Measurements from ENCODE around the gene TRHDE.

The TRHDE gene

GRCh38 chr12:72560003-72560769 is 288.0 kb downstream of the TRHDE start:
- DNase-seq (ENCODE audit: low read depth) = no peak
- no peak overlapping the region for H3K4me3 ChIP-seq (ENCODE audit: control insufficient read depth, low read depth, low read length)
- TF ChIP-seq CTCF (IDR thresholded peaks at IDR 0.05; ENCODE audit: control insufficient read depth, insufficient read depth, low read depth, low read length, missing control alignments) = no peak

- no peak for DNase-seq (ENCODE audit: low read depth)
- TF ChIP-seq CTCF (IDR thresholded peaks at IDR 0.05; ENCODE audit: control insufficient read depth, insufficient read depth, low read depth, low read length, missing control alignments) = peak; percentile 20
- no peak overlapping the region for H3K4me3 ChIP-seq (ENCODE audit: control insufficient read depth, low read depth, low read length)
Observed at GRCh38 chr12:72570601-72571000, 298.4 kb downstream of the TRHDE start.

GRCh38 chr12:72574138-72574537 is 302.0 kb downstream of the TRHDE start:
- no peak overlapping the region for H3K4me3 ChIP-seq (ENCODE audit: control insufficient read depth, low read depth, low read length)
- DNase-seq (ENCODE audit: low read depth) = no peak
- TF ChIP-seq CTCF (IDR thresholded peaks at IDR 0.05; ENCODE audit: control insufficient read depth, insufficient read depth, low read depth, low read length, missing control alignments) = no peak

- no peak for DNase-seq (ENCODE audit: low read depth)
- no peak for TF ChIP-seq CTCF (IDR thresholded peaks at IDR 0.05; ENCODE audit: control insufficient read depth, insufficient read depth, low read depth, low read length, missing control alignments)
- H3K4me3 ChIP-seq (ENCODE audit: control insufficient read depth, low read depth, low read length) = no peak overlapping the region
Observed at GRCh38 chr12:72578327-72578726, 306.2 kb downstream of the TRHDE start.

- H3K4me3 ChIP-seq (ENCODE audit: control insufficient read depth, low read depth, low read length) = no peak overlapping the region
- DNase-seq (ENCODE audit: low read depth) = no peak
- TF ChIP-seq CTCF (IDR thresholded peaks at IDR 0.05; ENCODE audit: control insufficient read depth, insufficient read depth, low read depth, low read length, missing control alignments) = no peak
Observed at GRCh38 chr12:72586456-72586855, 314.3 kb downstream of the TRHDE start.

DNA sequence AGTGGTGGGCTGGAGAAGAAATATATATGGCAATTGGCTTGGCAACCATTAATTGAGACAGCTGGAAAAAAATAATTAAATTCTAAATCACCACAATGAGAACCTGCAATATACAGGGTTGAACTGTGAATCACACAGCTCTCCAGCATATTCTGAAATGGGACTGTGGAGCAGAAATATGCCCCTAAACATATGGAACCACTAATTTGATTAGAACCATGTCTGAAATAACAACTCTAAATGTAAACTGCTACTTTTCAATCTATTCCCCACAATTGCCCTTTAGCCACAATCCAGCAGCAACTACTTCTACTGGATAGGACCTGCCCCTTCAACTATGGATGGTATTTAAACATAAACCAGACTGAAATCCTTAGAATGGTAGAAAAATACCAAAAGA is 330.4 kb downstream of the TRHDE start:
- H3K4me3 ChIP-seq (ENCODE audit: control insufficient read depth, low read depth, low read length) = no peak overlapping the region
- no peak for DNase-seq (ENCODE audit: low read depth)
- no peak for TF ChIP-seq CTCF (IDR thresholded peaks at IDR 0.05; ENCODE audit: control insufficient read depth, insufficient read depth, low read depth, low read length, missing control alignments)

Data from AG09309 (cell line).